GM12874 (cell line): ENCODE data around the gene CNTNAP2.

Experiments used
- CTCF ChIP-seq: IDR thresholded peaks from 2 replicates; pipeline ENCODE4 v1.5.1; 2011; ENCODE audit warnings: low read depth, mild to moderate bottlenecking, control low read depth, low read length, moderate library complexity; ENCODE audit not compliant: insufficient read depth

CNTNAP2 gene

GRCh38 chr7:148436135-148436534, 2319.5 kb downstream of the CNTNAP2 start:
- no peak for TF ChIP-seq CTCF

GRCh38 chr7:148436571-148436970, 2320.0 kb downstream of the CNTNAP2 start:
- TF ChIP-seq CTCF = no peak

- no peak for TF ChIP-seq CTCF
Measured at GRCh38 chr7:148437043-148437442, 2320.4 kb downstream of the CNTNAP2 start.

- no peak for TF ChIP-seq CTCF
Measured at GRCh38 chr7:148442141-148442655, 2325.6 kb downstream of the CNTNAP2 start.

- TF ChIP-seq CTCF = no peak
Measured at GRCh38 chr7:148442933-148443332, 2326.3 kb downstream of the CNTNAP2 start.

- no peak for TF ChIP-seq CTCF
Measured at GRCh38 chr7:148445260-148446044, 2328.9 kb downstream of the CNTNAP2 start.

GRCh38 chr7:148447221-148447849, 2330.7 kb downstream of the CNTNAP2 start:
- TF ChIP-seq CTCF = no peak
